ENCODE results near the gene SREBF1.
A peak's percentile ranks its signal among the peaks of the same experiment; 100 is the strongest.

Gene SREBF1

DNA sequence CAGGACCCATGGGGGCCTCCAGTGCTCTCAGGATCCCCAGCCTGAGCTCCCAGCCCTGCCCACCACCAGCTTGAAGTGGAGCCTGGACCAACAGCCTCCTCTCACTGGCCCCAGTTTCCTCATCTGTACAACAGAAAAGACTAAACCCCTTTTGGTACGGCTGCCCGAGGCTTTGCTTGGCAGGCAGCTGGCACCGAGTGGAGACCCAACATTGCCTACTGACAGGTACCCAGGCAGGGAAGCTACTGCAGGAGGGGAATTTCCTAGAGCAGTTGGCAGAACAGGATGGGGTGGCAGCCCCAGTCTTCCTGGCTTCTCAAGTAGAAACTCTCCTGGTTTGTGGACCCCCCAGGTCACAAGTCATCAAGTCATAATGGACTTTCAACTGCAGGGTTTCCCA lies 14.2 kb downstream of the SREBF1 start:
- DNase-seq: no peak

DNA sequence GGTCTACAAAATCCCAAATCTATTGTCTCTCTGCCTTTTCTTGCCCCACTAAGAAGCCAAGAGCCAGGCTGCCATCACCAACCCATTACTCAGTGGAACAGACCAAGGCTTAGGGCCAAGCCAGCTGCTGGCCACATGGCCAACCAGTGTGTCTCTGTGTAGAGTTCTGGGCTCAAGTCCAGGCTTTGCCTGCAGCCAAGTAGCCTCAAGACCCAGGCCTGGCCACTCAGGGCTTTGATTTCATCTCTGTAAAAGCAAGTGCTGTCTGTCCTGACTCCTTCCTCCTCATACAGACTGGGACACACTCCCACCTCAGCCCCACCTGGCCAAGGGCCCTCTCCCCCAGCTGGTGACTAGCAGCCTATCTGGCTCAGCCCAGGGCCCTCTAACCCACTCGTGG lies 14.6 kb downstream of the SREBF1 start:
- no peak for DNase-seq

DNA sequence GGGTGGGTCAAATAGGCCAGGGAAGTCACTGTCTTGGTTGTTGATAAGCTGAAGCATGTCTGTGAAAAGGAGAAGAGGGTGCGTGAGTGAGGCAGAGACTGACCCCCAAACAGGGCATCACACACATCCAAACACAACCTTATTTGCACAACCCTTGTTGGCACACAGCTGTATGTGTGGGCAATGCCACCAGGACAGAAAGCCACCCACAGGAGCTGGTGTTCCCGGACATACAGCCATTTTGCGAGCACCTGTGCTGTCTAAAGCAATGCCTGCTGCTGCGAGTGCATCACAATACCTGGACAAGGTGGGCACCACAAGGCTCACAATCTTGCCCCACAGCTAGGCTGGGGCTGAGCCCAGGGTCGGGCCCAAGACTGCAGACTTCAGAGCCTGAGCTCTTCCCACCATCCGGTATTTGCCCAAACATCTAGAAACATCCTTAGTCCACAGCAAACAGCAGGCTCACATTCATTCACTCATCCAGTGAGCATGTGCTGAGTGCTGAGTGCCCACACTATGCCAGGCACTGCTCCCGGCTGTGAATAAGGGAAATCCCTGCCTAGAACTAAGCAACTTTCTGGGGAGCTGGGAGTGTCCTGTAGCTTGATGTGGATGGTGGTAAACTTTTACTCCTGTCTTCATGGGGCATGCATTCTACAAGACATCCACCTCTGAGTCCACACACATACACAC lies 16.2 kb downstream of the SREBF1 start:
- DNase-seq: no peak

DNA sequence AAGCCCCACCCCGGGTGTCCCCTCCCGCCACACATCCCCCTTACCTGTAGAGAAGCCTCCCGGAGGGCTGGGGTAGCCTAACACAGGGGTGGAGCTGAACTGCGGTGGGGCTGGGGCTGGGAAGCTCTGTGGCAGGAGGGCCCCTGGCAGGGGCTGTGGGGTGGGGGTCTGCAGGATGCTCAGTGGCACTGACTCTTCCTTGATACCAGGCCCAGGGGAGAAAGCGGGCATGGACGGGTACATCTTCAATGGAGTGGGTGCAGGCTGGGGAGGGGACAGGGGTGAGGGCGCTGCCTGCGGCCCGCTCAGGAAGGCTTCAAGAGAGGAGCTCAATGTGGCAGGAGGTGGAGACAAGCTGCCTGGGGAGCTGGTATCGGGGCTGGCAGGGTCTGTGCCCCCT lies 16.7 kb downstream of the SREBF1 start:
- no peak for DNase-seq

DNA sequence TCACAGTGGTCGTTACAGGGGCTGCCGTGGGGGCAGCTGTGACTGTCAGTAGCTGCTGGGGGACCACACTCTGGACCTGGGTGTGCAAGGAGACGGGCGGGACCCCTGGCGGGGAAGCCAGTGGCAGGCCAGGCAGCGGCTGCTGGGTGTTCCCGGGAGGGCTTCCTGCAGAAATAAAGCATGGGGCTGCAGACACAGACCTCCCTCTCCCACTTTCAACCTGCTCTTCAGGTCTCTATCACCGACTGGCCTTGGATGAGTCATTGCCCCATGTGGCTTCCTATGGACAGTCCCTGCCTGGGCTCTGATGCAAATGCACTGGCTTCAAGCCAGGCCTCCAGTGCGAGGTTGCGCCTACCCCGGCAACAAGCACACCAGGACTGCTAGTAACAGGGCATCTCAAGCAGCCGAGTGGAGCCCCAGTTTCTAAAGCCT lies 17.2 kb downstream of the SREBF1 start:
- peak; percentile 64 for DNase-seq

DNA sequence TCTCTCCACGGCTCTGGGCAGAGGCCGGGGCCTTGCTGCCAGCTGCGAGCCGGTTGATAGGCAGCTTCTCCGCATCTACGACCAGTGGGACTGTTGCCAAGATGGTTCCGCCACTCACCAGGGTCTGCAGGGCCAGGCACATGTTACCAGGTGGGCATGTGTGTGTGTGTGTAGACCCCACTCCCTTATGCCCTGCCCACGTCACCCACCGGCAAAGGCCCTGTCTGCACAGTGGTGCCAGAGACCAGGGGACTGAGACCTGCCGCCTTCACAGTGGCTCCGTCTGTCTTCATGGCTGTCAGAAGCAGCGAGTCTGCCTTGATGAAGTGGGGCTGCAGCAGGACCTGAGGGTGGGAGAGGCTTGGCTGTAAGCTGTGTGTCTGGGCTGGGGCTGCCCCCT lies 17.7 kb downstream of the SREBF1 start:
- no peak for DNase-seq

DNA sequence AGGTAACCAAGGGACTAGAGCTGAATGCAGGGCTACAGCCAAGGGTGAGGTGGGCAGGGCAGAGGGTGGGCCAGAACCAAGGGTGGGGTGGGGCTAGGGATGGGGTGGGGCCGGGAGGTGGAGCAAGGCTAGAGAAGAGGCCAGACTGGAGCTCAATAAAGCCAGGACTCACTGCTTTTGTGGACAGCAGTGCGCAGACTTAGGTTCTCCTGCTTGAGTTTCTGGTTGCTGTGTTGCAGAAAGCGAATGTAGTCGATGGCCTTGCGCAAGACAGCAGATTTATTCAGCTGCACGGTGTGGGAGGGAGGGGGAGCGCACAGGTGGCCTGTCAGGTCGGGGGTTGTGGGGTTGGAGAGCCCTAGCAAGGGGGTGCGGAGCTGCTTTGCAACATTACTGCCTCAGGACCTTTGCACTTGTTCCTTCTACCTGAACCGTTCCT lies 18.7 kb downstream of the SREBF1 start:
- no peak for DNase-seq

DNA sequence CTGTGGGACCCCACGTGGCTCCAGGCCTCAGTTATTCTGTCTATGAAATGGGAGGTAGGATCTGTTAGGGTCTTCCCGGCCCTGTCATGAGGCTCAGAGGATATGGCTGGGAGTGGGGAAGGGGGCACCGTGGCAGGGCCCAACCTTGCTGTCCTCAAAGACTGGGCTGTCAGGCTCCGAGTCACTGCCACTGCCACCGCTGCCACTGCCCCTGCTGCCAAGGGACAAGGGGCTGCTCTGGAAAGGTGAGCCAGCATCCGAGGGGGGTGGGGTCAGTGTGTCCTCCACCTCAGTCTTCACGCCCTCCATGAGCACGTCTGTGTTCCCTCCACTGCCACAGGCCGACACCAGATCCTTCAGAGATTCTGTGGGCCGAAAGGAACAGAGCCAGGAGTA lies 19.2 kb downstream of the SREBF1 start:
- DNase-seq: no peak

DNA sequence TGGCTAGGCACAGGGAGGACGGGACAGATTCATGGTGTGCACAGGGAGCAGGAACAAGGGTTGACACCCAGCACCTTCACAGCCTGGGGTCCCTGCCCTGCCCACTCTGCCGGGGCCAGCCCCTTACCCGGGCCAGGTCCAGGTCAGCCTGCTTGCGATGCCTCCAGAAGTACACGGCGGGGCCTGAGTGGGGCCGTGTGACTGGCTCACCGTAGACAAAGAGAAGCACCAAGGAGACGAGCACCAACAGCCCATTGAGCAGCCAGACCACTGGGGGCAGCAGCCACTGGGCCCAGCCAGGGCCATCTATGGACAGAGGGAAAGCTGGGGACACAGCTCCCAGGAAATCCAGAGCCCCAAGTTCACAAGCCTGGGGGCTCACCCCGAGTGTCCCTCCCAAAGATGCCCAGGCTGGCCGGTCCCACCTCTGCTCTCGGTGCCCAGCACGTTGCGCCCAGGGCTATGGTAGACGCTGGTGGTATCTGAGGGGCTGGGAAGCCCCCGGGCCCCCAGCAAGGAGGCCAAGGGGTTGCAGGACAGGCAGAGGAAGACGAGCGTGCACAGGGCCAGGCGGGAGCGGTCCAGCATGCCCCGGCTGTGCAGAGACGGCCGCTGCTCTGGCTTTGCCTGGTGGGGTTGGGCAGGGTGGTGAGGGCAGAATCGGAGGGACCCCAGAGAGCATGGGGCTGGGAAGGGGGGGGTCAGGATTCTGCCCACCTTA lies 19.8 kb downstream of the SREBF1 start:
- DNase-seq: no peak

DNA sequence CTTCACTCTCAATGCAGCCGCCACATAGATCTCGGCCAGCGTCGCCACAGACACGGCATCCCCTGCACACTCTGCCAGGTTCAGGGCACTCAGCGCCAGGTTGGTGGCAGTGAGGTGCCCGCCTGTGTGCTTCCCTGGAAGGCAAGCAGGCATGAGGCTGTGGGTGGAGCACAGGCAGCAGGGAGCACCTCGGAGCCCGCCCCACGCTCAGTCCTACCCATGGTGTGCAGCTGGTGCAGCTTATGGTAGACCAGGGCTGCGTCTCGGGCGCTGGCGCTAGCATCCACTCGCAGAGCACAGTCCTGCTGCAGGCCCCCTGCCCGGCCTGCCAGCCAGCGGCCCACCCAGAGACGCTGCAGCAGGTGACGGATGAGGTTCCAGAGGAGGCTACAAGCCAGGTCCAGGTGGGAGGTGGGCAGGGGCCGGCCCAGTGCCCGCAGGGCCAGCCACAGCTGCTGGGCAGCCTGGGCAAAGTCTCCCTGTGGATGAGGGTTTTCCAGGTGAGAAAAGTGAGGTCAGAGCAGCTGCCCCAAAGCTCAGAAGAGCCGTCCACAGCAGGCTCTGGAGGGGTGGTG lies 20.5 kb downstream of the SREBF1 start:
- DNase-seq: no peak

DNA sequence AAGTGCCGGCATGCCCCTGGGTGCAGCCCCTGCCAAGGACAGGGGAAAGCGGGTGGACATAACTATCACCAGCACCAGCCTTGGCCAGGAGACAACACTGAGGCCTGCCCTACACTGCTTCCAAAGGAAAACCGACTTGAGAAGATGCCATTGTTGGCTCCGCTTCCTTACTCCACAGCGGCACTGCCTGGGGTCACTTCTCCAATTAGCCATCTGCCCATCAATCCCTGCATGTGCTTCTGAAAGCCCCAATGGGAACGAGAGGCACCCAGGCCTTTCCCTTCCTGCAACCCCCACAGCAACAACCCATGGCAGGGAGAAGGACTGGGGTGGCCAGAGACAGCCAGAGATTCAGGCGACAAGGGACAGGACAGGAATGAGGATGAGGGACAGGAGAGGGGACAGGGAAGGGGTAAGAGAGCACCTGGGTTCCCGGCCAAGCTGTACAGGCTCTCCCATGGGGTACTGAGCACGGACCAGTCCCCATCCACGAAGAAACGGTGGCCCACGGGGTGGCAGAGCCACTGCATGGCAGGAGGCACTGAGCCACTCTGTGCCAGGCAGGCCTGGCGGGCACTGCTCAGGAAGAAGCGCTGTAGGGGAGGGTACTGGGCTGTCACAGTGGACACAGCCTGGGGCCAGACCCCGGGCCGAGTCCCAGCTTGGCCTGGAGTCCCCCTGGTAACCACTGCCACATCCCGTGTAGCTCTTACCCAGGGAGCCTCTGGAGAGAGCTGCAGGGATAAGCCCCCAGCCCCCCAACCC lies 21.2 kb downstream of the SREBF1 start:
- DNase-seq: peak; percentile 43

DNA sequence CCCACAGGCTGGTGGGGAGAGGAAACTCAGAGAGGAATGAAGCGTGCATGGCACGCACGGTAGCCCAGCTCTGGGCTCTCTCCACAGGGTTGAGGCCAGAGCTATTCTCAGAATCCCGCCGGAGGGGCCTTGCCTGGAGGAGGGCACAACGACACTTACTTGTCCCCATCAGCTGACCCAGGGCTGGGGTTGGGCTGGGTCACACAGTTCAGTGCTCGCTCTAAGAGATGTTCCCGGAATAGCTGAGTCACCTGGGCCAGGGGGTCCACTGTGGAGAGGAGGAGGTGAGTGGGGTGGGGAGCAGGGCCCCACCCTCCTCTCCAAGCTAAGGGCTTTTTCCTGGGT lies 21.8 kb downstream of the SREBF1 start:
- DNase-seq: no peak

DNA sequence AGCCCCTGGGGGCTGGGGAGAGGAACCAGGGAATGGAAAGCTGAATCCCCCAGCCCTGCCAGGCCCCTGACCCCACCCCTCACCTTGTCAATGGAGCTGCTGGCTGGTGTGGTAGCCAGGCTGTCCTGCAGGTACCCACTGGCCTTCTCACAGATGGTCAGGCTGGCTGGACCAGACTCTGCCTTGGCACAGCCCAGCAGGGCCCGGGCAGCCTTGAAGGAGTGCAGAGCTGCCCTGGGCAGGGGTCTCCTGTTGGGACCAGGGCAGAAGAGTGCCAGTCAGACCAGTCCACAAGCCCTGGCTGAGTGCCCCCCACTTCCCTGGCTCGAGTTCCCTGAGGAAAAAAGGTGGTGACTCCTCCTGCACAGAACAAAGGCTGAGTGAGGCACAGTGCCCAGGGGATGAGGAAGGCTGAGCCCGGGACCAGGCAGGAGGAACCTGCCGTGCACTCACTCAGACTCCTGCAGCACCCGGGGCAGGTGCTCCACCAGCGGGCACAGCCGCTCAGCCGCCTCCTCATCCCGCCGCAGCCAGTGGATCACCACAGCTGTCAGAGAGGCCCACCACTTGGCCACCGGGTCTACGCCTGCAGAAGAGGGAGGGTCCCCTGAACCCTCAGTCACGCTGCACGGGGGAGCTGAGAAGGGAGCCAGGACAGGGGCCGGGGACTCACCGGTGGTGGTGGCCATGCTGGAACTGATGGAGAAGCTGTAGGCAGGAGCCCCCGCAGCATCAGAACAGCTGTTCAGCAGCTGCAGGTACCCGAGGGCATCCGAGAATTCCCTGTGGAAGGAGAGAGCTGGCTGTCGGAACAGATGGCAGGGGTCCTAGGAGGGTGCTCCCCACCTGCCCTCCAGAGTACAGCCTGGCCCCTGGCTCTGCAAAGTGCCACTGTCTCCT lies 22.4 kb downstream of the SREBF1 start:
- DNase-seq: peak; percentile 23

DNA sequence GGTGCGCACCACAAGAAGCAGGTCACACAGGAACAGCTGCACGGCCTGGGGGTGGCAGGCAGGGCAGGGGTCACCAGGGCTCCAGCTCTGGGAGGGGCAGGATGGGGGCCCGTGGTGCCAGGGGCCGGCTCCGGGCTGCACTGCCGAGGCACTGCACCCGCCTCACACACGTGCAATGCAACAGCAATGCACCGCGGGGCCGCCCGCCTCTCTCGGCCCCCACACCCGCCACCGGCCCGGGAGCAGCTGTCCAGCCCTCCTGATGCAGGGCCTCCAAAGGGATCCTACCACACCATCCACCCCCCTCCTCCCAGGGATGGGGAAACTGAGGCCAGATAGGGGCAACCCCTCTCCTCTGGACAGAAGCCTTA lies 23.1 kb downstream of the SREBF1 start:
- no peak for DNase-seq

DNA sequence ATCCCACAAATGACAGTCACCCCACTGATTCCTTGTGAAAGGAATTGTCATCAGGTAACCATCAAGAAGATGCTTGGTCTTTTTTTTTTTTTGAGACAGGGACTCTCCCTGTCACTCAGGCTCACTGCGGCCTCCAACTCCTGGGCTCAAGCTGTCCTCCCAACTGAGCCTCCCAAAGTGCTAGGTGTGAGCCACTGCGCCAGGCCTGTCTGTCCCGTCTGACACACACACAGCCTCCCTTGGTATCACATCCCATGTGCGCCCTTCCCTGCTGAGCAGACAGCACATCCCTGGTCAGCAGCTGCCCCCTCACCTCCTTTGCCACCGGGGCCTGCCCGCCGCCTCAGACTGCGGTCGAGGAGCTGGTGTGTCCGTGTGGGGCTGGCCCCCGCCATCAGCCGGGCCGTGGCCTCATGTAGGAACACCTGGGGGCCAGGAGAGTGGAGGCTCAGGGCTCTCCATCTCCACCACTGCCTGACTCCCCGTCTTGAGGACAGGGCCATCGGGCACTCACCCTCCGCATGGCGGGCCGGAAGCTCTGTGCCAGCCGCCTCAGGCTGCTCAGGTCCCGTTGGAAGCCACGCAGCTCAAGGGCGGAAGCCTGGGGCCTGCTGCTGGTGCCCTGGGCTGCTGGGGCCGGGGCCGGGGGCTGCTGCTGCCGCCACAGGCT lies 23.6 kb downstream of the SREBF1 start:
- no peak for DNase-seq

DNA sequence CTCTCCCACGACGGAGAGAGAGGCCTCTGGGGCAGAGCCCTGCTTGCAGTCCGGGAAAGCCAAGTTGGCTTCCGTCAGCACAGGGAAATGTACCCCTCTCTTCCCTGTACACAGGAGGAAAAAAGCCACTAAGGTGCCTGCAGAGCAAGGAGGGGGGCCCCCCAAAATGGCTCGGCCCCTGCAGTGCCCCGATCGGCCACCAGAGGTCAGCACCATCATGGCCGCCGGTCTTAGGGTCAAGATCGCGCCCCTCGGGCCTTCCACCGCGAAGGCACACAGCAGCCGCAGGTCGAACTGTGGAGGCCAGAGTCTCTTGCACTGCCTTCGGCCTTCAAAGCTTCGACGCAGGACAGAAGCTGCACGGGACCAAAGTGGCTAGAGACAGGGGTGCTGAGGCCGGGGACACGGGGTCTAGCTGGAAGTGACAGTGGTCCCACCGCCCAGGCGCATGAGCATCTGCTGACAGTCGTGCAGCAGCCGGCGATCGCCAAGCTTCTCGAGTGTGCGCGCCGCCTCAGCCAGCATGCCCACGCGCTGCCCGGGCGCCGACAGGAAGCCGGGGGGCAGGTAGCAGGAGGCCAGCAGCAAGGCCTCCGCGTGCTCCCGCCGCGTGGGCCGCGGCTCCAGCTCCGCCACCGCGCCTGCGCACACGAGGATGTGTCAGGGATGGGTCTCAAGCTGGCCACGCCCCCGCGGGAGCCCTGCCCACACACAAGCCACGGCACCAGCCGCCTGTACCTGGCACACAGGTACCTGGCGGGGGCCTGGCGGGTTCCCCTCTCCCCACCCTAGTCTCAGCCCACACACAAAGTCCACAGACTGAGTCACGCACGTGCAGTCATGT lies 24.4 kb downstream of the SREBF1 start:
- peak; percentile 24 for DNase-seq

DNA sequence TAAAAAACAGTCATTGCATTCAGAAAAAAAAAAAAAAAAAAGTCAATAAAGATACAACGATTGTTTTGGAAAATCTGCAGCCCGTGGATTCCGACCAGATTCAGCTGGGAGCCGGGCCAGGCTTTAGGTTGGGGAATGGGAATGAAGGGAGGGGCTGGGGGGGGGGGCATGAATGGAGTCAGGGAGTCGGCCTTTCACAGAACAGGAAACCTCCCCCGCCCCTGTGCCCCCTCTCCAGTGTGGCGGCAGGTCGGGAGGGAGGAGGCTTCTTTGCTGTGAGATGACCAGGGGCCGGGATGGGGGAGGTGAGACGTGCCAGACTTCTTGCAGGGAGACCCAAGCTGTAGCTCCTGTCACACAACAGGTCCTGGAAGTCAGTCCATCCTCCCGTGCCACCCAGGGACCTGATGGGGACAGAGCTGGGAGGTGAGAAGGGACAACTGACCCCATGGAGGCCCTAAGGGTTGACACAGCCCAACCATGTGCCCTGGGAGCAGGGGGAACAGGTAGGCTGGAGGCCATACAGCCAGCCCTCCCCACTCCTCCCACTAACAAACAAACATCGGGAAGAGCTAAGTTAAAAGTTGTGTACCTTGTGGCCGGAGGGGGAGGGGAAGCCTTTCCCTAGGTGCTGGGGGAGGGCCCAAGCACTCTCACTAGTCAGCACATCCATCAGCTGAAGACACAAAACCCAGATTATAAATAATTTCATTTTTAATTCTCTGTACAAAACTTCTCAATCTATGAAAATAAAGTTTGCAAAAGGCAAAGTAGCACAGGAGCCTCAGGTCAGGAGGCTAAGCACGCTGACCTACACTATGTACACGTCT lies 25.2 kb downstream of the SREBF1 start:
- no peak for DNase-seq

DNA sequence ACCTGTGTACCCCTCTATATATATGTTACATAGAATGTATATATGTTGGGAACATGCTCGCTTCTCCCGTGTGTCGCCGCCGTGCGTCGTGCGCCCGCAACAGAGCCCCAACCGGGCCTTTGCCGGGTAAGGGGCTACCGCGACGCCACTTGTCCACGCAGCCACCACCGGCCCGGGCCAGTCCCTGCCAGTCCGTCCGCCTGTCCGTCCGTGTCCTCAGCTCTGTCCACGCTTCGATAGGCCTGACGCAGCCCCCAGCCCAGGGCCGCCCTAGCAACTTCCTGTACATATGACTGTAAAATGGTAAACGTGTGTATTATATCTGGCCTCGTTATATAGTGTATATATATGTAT lies 25.9 kb downstream of the SREBF1 start:
- DNase-seq: no peak

DNA sequence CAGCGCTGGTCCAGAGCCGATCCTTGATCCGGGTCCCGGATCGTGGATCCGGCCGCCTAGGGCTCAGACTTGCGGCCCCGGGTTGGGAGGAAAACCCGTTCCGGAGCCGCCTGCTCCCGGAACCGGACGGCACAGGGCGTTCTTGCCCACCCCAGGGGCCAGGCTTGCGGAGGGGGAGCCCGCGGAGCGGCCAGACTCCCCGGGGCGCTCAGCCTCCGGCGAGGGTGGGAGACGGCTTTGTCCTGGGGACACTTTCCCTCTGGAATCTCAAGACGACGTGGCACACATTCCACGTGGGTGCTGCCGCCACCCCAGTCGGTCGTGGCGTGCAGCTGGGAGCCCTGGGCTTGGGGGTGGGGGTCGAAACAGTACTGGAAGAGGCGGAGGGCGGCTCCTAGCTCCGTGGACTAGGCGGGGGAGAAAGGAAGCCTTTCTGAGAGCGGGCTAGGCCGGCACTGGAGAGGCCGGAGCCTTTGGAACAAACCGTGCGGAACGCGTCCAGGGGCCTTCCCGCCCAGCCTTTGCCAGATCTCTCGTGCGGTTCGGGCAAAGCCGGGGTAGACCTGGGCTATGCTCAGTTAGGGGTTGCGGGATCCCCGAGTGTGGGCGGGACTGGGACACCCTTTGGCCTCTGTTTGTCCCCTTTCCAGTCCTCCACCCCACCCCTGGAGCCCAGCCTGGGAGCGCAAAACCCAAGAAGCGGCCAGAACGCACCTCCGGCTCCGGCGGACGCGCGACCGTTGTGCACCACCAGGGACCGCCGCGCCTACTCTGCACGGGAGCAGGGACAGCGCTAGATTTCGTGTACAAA lies 26.5 kb downstream of the SREBF1 start:
- no peak for DNase-seq
